ENCODE measurements around the gene CDIPT.
"Not testable (repeated sequence)": the region's sequence is repeated elsewhere in the genome, so short reads cannot be mapped to it uniquely, and the experiment has no call there.

CDIPT gene

GRCh38 chr16:29840240-29840639, 22.8 kb downstream of the CDIPT start:
- H3K4me3 ChIP-seq (ENCODE audit: low read length) = no peak overlapping the region
- DNase-seq (ENCODE audit: low read depth, low spot score) = no peak

GRCh38 chr16:29839822-29840221, 23.2 kb downstream of the CDIPT start:
- no peak overlapping the region for H3K4me3 ChIP-seq (ENCODE audit: low read length)
- no peak for DNase-seq (ENCODE audit: low read depth, low spot score)

GRCh38 chr16:29837841-29838240, 25.2 kb downstream of the CDIPT start:
- no peak overlapping the region for H3K4me3 ChIP-seq (ENCODE audit: low read length)
- DNase-seq (ENCODE audit: low read depth, low spot score) = no peak

GRCh38 chr16:29836623-29837022, 26.4 kb downstream of the CDIPT start:
- no peak overlapping the region for H3K4me3 ChIP-seq (ENCODE audit: low read length)
- DNase-seq (ENCODE audit: low read depth, low spot score) = no peak

GRCh38 chr16:29835926-29836325, 27.1 kb downstream of the CDIPT start:
- no peak for DNase-seq (ENCODE audit: low read depth, low spot score)
- no peak overlapping the region for H3K4me3 ChIP-seq (ENCODE audit: low read length)

GRCh38 chr16:29834079-29834478, 28.9 kb downstream of the CDIPT start:
- H3K4me3 ChIP-seq (ENCODE audit: low read length) = no peak overlapping the region
- no peak for DNase-seq (ENCODE audit: low read depth, low spot score)

GRCh38 chr16:29833219-29833618, 29.8 kb downstream of the CDIPT start:
- H3K4me3 ChIP-seq (ENCODE audit: low read length); DNase-seq (ENCODE audit: low read depth, low spot score): not testable (repeated sequence)

- no peak overlapping the region for H3K4me3 ChIP-seq (ENCODE audit: low read length)
- no peak for DNase-seq (ENCODE audit: low read depth, low spot score)
Observed at GRCh38 chr16:29831490-29831889, 31.5 kb downstream of the CDIPT start.

- DNase-seq (ENCODE audit: low read depth, low spot score) = no peak
- H3K4me3 ChIP-seq (ENCODE audit: low read length) = no peak overlapping the region
Observed at GRCh38 chr16:29830774-29831173, 32.3 kb downstream of the CDIPT start.

- no peak overlapping the region for H3K4me3 ChIP-seq (ENCODE audit: low read length)
- DNase-seq (ENCODE audit: low read depth, low spot score) = no peak
Observed at GRCh38 chr16:29826342-29826695, 36.7 kb downstream of the CDIPT start.

GRCh38 chr16:29825145-29826044, 37.6 kb downstream of the CDIPT start:
- DNase-seq (ENCODE audit: low read depth, low spot score) = peak; percentile 73
- H3K4me3 ChIP-seq (ENCODE audit: low read length) = no peak overlapping the region

- no peak for DNase-seq (ENCODE audit: low read depth, low spot score)
Observed at GRCh38 chr16:29824589-29825144, 38.4 kb downstream of the CDIPT start.

GRCh38 chr16:29821643-29822115, 41.3 kb downstream of the CDIPT start:
- DNase-seq (ENCODE audit: low read depth, low spot score) = no peak
- H3K4me3 ChIP-seq (ENCODE audit: low read length) = no peak overlapping the region

More at GRCh38 chr16:29824589-29825144, 38.4 kb downstream of the CDIPT start:
- H3K4me3 ChIP-seq (ENCODE audit: low read length) = no peak overlapping the region

- DNase-seq (ENCODE audit: low read depth, low spot score) = no peak
- H3K4me3 ChIP-seq (ENCODE audit: low read length) = peak overlapping the region; percentile 53
Observed at GRCh38 chr16:29820730-29821642, 42.0 kb downstream of the CDIPT start.

- peak; percentile 45 for DNase-seq (ENCODE audit: low read depth, low spot score)
- H3K4me3 ChIP-seq (ENCODE audit: low read length) = peak within 1 kb of the TSS; percentile 53
Observed at GRCh38 chr16:29820271-29820701, 42.7 kb downstream of the CDIPT start, which contains the start of gene MVP. Gene MVP (plus strand): TSS chr16:29820462. CDS start chr16:29830550, 10,088 bp downstream.

- peak overlapping the region; percentile 53 for H3K4me3 ChIP-seq (ENCODE audit: low read length)
- no peak for DNase-seq (ENCODE audit: low read depth, low spot score)
Observed at GRCh38 chr16:29819506-29819905, 43.5 kb downstream of the CDIPT start.

- no peak for DNase-seq (ENCODE audit: low read depth, low spot score)
- no peak overlapping the region for H3K4me3 ChIP-seq (ENCODE audit: low read length)
Observed at GRCh38 chr16:29818082-29818481, 44.9 kb downstream of the CDIPT start.

GRCh38 chr16:29816694-29817441, 46.2 kb downstream of the CDIPT start:
- peak; percentile 55 for DNase-seq (ENCODE audit: low read depth, low spot score)
- peak overlapping the region; percentile 86 for H3K4me3 ChIP-seq (ENCODE audit: low read length)
